ENCODE data around the gene UVRAG. TPM values are rescaled to one million over a fixed set of nuclear protein-coding genes. Genes with fewer than 3 reads are reported as not detected.
A peak's percentile ranks its signal among the peaks of the same experiment; 100 is the strongest.

Gene UVRAG
- total and polyA plus RNA-seq, 7 donors, result 6.2 to 16.8 (median 13.6) TPM

DNA sequence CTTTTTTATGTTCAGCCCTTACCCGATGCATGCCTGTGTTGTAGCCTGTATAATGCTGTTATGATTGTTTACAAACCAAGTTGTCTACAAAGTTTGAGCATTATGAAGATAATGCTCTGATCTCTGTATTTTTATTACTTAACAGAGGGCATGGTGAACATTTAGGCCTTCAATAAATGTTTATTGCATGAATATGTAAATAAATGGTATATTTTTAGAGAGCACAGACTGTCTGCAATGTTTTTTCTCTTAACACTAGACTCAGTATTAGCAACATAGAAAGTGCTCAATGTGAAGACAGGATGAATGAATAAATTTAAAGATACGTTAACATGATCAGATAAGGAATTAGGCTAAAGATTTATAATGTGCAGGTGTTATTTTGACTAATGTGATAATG is 130.9 kb downstream of the UVRAG start:
- Histone ChIP-seq H3K27me3 (ENCODE audit: insufficient read depth in 3 of 3, low read length in 2 of 3) (no peaks in the 10 kb centered on the region), H3K4me3 (no peak overlapping the region), H3K9me3 (no peaks in the 10 kb centered on the region), H3K27ac (no peak overlapping the region), H3K36me3 (ENCODE audit: insufficient read depth in 1 of 2, low read depth in 1 of 2) (no peaks in the 10 kb centered on the region), H3K4me1 (peaks cover 25% of the 10 kb centered on the region)
- 57 to 71% (median 58%) methylated on average over 2 of the region's 2 CpGs for WGBS, 3 donors
- DNase-seq, result no peak
- intact Hi-C loops (cut with DNase I), result no loop called here
- no peak for ATAC-seq
- no peak for TF ChIP-seq CTCF (IDR thresholded peaks at IDR 0.05)

DNA sequence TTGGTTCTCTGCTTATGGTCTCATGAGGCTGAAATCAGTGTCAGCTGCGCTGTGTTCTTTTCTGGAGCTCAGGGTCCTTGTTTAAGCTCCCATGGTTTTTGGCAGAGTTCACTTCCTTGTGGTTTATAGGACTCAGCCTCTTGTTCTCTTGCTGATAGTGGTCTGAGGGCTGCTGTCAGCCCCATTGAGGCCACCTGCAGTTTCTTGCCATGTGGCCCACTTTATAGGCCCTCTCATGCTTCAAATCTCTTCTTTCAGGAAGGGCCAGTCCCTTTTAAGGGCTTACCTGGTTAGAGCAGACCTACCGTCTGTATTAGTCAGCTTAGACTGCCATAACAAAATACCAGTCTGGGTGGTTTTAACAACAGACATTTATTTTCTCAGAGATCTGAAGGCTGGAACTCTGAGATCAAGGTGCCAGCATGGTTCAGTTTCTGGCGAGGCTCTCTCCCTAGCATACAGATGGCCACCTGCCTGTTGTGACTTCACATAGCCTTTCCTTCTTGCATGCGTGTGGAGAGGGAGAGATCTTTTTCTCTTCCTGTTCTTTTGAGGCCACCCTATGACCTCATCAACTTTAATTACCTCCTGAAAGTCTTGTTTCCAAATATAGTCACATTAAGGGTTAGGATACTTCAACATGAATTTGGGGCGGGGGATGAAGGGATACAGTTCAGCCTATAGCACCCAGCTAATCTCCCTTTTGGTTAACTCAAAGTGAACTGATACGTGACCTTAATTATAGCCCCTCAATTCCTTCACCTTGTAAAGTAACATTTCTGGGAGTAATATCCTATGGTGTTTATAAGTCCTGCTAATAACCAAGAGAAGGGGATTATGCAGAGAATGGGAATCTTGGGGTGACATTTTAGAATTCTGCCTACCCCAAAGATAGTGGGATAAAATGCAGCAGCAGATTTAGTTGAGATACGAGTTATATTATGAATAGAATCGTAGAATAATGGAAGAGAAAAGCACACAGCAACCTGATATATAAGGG is 131.8 kb downstream of the UVRAG start:
- Histone ChIP-seq H3K9me3 (no peaks in the 10 kb centered on the region), H3K4me1 (peaks cover 22% of the 10 kb centered on the region), H3K4me3 (no peak overlapping the region), H3K27ac (no peak overlapping the region), H3K36me3 (ENCODE audit: insufficient read depth in 1 of 2, low read depth in 1 of 2) (no peaks in the 10 kb centered on the region), H3K27me3 (ENCODE audit: insufficient read depth in 3 of 3, low read length in 2 of 3) (no peaks in the 10 kb centered on the region)
- 69 to 77% (median 70%) methylated on average over 8 of the region's 8 CpGs for WGBS, 3 donors
- no peak for TF ChIP-seq CTCF (IDR thresholded peaks at IDR 0.05)
- ATAC-seq, result peak in 3 of 4 donors; percentile 39 to 45 (median 44)
- DNase-seq, result no peak
- intact Hi-C loops (cut with DNase I), result no loop called here

DNA sequence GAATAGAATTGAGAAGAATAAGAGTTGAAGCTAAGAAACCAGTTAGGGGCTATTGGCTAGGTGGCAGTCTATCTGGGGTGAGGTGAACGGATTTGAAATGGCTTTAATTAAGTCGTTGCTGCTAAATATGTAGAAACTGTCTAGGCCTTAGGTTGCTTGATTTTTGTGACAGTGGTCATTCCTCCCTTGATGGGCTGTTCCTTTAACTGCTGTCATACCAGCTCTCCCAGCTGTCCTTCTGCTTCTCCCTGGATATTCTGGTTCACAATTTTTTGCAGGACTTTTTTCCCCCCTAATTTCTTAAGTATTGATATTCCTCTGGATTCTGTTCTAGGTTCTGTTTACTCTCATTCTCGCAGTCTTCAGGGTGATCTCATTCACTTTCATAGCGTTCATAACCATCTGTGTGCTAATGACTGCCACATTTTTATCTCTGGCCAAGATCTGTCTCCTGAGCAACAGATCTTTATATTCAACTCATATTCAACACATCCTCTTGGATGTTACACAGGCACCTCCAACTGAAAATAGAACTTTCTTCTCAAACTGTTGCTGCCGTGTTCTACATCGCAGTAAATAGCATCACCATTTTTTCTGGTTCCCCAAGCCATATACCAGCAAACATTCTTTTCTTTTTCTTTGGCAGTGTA is 134.1 kb downstream of the UVRAG start:
- no peaks in the 10 kb centered on the region for H3K9me3 ChIP-seq
- H3K27ac ChIP-seq, result no peak overlapping the region
- ATAC-seq (no peak), DNase-seq (no peak)
- no peak overlapping the region for H3K4me3 ChIP-seq
- H3K4me1 ChIP-seq, result peaks cover 34% of the 10 kb centered on the region
- intact Hi-C loops (cut with DNase I), result no loop called here
- TF ChIP-seq CTCF (IDR thresholded peaks at IDR 0.05), result no peak
- no peaks in the 10 kb centered on the region for H3K36me3 ChIP-seq (ENCODE audit: insufficient read depth in 1 of 2, low read depth in 1 of 2)
- WGBS, 3 donors, result 52 to 69% (median 64%) methylated on average over 6 of the region's 6 CpGs
- no peaks in the 10 kb centered on the region for H3K27me3 ChIP-seq (ENCODE audit: insufficient read depth in 3 of 3, low read length in 2 of 3)

GRCh38 chr11:75950141-75950540 is 135.1 kb downstream of the UVRAG start:
- ATAC-seq, result no peak
- H3K4me1 ChIP-seq, result peaks cover 35% of the 10 kb centered on the region

More at GRCh38 chr11:75950141-75950540, 135.1 kb downstream of the UVRAG start:
- 91 to 95% (median 93%) methylated on average over 6 of the region's 6 CpGs for WGBS, 3 donors
- Histone ChIP-seq H3K36me3 (ENCODE audit: insufficient read depth in 1 of 2, low read depth in 1 of 2) (no peaks in the 10 kb centered on the region), H3K9me3 (no peaks in the 10 kb centered on the region), H3K4me3 (no peak overlapping the region), H3K27ac (no peak overlapping the region), H3K27me3 (ENCODE audit: insufficient read depth in 3 of 3, low read length in 2 of 3) (no peaks in the 10 kb centered on the region)
- intact Hi-C loops (cut with DNase I), result no loop called here
- peak in 1 of 2 donors; percentile 23 for DNase-seq
- TF ChIP-seq CTCF (IDR thresholded peaks at IDR 0.05), result no peak
